Mesenchymal stem cell (in vitro differentiated cells and primary cell): Measurements from ENCODE around the gene CITED4.

Source experiments
- DNase-seq: peaks from one replicate; pipeline ENCODE4 v3.0.0-alpha.2; 2013
- H2AFZ ChIP-seq: one replicate; pipeline ENCODE4 v1.6.1; 2013; ENCODE audit warnings: low read depth, mild to moderate bottlenecking, control low read depth, inconsistent platforms, low read length, moderate library complexity
- H2AK5ac ChIP-seq: 2 replicates; pipeline ENCODE4 v1.6.1; 2013; ENCODE audit warnings: low read length, moderate library complexity, mild to moderate bottlenecking, inconsistent platforms; ENCODE audit not compliant: severe bottlenecking
- H2BK120ac ChIP-seq: one replicate; pipeline ENCODE4 v1.6.1; 2013; ENCODE audit warnings: low read depth, mild to moderate bottlenecking, inconsistent platforms, low read length, moderate library complexity
- H2BK12ac ChIP-seq, 2 experiments: one replicate each; pipeline ENCODE4 v1.6.1; 2013; ENCODE audit warnings: inconsistent platforms in 2 of 2, low read length in 2 of 2, mild to moderate bottlenecking in 2 of 2, moderate library complexity in 2 of 2, control low read depth in 1 of 2
- H2BK15ac ChIP-seq: one replicate; pipeline ENCODE4 v1.6.1; 2013; ENCODE audit warnings: mild to moderate bottlenecking, low read depth, inconsistent platforms; ENCODE audit not compliant: poor library complexity, severe bottlenecking
- H2BK5ac ChIP-seq: 2 replicates; pipeline ENCODE4 v1.6.1; 2013; ENCODE audit warnings: low read depth, mild to moderate bottlenecking, low read length, control low read depth, inconsistent platforms; ENCODE audit not compliant: poor library complexity, severe bottlenecking
- H3K14ac ChIP-seq, 2 experiments: one replicate each; pipeline ENCODE4 v1.6.1; 2013; ENCODE audit warnings: inconsistent platforms in 2 of 2, low read length in 2 of 2, control low read depth in 1 of 2, mild to moderate bottlenecking in 1 of 2, moderate library complexity in 1 of 2
- H3K18ac ChIP-seq, 2 experiments: one replicate each; pipeline ENCODE4 v1.6.1; 2013; ENCODE audit warnings: inconsistent platforms in 2 of 2, low read length in 2 of 2, control low read depth in 1 of 2, low read depth in 1 of 2, mild to moderate bottlenecking in 1 of 2
- H3K23ac ChIP-seq, 2 experiments: one replicate each; pipeline ENCODE4 v1.6.1; 2013; ENCODE audit warnings: inconsistent platforms in 2 of 2, low read length in 2 of 2, mild to moderate bottlenecking in 2 of 2, moderate library complexity in 2 of 2, control low read depth in 1 of 2
- H3K27ac ChIP-seq: 2 replicates; pipeline ENCODE4 v1.5.1; 2013; ENCODE audit warnings: mild to moderate bottlenecking, moderate library complexity, low read length, control low read depth, inconsistent platforms; ENCODE audit not compliant: poor library complexity, severe bottlenecking
- H3K27me3 ChIP-seq, 2 experiments: 2 replicates each; pipeline versions ENCODE4 v1.6.1 to v1.7.0; 2013; ENCODE audit warnings: low read length in 2 of 2, mild to moderate bottlenecking in 2 of 2, moderate library complexity in 2 of 2, control low read depth in 1 of 2, inconsistent platforms in 1 of 2; ENCODE audit not compliant: control insufficient read depth in 1 of 2, insufficient read depth in 1 of 2
- H3K36me3 ChIP-seq, 2 experiments: 2 replicates each; pipeline versions ENCODE4 v1.6.1 to v1.7.0; 2013; ENCODE audit warnings: low read length in 2 of 2, control low read depth in 1 of 2, inconsistent platforms in 1 of 2, low read depth in 1 of 2, mild to moderate bottlenecking in 1 of 2; ENCODE audit not compliant: insufficient read depth in 2 of 2, control insufficient read depth in 1 of 2
- H3K4ac ChIP-seq, 2 experiments: one replicate each; pipeline ENCODE4 v1.6.1; 2013; ENCODE audit warnings: inconsistent platforms in 2 of 2, low read length in 2 of 2, mild to moderate bottlenecking in 2 of 2, moderate library complexity in 2 of 2, control low read depth in 1 of 2, low read depth in 1 of 2
- H3K4me1 ChIP-seq: 2 replicates; pipeline ENCODE4 v1.6.1; 2013; ENCODE audit warnings: low read depth, low read length, control low read depth; ENCODE audit not compliant: control insufficient read depth, insufficient read depth
- H3K4me2 ChIP-seq: 2 replicates; pipeline ENCODE4 v1.6.1; 2013; ENCODE audit warnings: low read length, mild to moderate bottlenecking, inconsistent platforms; ENCODE audit not compliant: poor library complexity, severe bottlenecking
- H3K4me3 ChIP-seq, 2 experiments: 2 replicates each; pipeline versions ENCODE4 v1.5.1 to v1.7.0; 2013; ENCODE audit warnings: low read length in 2 of 2, mild to moderate bottlenecking in 2 of 2, control low read depth in 1 of 2, low read depth in 1 of 2; ENCODE audit not compliant: insufficient read depth in 1 of 2
- H3K79me1 ChIP-seq: replicated peaks from 2 replicates; pipeline ENCODE4 v1.6.1; 2013; ENCODE audit warnings: mild to moderate bottlenecking, control low read depth, low read length, inconsistent platforms; ENCODE audit not compliant: poor library complexity, severe bottlenecking
- H3K9ac ChIP-seq: 2 replicates; pipeline ENCODE4 v1.7.0; 2013; ENCODE audit warnings: mild to moderate bottlenecking, low read length, moderate library complexity
- H3K9me3 ChIP-seq: 2 replicates; pipeline ENCODE4 v1.7.0; 2013; ENCODE audit warnings: mild to moderate bottlenecking, low read length; ENCODE audit not compliant: control insufficient read depth
- H4K8ac ChIP-seq: one replicate; pipeline ENCODE4 v1.6.1; 2013; ENCODE audit warnings: inconsistent platforms, mild to moderate bottlenecking, low read length, moderate library complexity
- H4K91ac ChIP-seq: one replicate; pipeline ENCODE4 v1.6.1; 2013; ENCODE audit warnings: mild to moderate bottlenecking, low read length, inconsistent platforms
- WGBS: methylation state at CpG from one replicate; pipeline ENCODE4 v1.1.7; 2013; ENCODE audit warnings: mixed read lengths; 5-methylcytosine and 5-hydroxymethylcytosine counted together

Gene CITED4

DNA sequence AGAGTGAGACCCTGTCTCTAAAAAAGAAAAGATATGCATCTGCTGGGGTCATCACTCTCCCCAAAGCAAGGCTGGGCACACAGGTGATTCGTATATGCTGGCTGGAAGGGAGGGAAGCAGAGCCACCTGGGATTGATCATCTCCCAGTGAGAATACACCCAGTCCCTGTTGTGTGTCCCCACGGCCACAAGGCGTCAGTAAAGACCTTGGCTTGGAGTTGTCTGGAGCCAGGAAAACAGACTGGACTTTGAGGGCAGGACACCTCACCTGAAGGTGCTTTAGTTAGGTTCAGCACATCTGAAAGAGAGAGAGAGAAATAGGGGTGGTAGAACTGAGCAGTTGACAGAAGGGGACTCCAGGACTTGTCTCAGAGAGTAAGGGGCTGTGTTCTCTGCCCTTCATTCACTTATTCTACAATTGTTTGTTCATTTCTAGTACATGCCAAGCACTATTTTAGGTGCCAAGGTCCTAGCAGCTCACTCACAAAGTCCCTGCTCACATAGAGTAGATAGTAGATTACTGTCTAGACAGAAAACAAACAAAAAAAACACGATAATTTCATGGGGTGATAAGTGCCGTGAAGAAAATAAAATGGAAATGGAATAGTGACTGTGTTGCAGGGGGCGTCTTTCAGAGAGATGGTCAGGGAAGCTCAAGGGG, 13.5 kb downstream of the CITED4 start:
- Histone ChIP-seq H3K4me1 (no peaks in the 10 kb centered on the region), H3K27me3 (peaks cover 0 to 5% of the 10 kb centered on the region in 2 experiments), H3K4me3 (no peak overlapping the region), H2BK5ac (no peak overlapping the region), H3K27ac (no peak overlapping the region), H3K9me3 (no peaks in the 10 kb centered on the region), H3K4me2 (no peak overlapping the region), H3K9ac (no peak overlapping the region), H3K4ac (no peak overlapping the region), H2BK15ac (no peak overlapping the region), H3K14ac (no peak overlapping the region), H2BK120ac (no peak overlapping the region), H2AFZ (no peak overlapping the region), H2BK12ac (no peak overlapping the region), H3K36me3 (no peaks in the 10 kb centered on the region), H2AK5ac (no peak overlapping the region), H3K23ac (no peak overlapping the region), H4K91ac (no peak overlapping the region), H3K79me1 (no peaks in the 10 kb centered on the region), H4K8ac (no peak overlapping the region), H3K18ac (no peak overlapping the region)
- DNase-seq: peak; percentile 72
- WGBS: 41% methylated on average over 6 of the region's 6 CpGs

DNA sequence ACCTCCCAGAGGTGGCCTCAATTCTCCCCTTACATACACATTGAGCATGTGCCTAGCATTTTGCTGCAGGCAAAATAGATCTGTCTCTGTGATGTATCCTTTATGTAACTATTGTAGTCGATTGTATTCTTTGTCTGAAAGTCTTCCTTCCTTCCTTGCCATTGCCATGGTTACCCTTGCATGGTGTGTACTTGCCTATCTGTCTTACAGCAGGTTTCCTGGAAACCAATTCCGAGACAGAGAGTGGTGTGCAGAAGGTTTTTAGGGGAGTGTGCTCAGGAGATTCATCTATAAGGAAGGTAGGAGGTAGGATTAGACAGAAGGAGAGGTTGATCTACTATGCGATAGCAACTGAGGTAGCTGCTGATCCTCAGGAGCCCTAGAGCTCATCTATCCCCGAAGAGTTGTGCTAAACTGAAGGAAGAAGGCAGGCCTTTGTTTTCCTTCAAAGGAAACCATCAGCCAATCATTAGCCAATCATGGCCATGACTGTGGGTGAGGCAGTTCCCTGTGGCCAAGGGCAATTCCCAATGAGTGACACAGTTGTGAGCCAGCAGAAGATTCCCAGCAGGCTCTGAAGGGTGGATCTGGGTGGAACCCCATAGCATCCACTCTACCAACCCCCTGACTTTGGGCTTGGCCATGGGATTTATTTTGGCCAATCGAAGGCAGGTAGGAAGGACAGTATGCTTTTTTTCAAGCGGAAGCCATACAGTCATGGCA, 15.0 kb downstream of the CITED4 start:
- H3K23ac ChIP-seq: no peak overlapping the region
- no peak overlapping the region for H2AFZ ChIP-seq
- no peak overlapping the region for H4K91ac ChIP-seq
- H2AK5ac ChIP-seq: no peak overlapping the region
- peaks cover 0 to 7% of the 10 kb centered on the region in 2 experiments for H3K27me3 ChIP-seq
- H3K4me3 ChIP-seq: no peak overlapping the region
- H3K36me3 ChIP-seq: no peaks in the 10 kb centered on the region
- H3K18ac ChIP-seq: no peak overlapping the region
- WGBS: 86% methylated on average over 6 of the region's 6 CpGs
- no peak overlapping the region for H3K27ac ChIP-seq
- H3K79me1 ChIP-seq: no peaks in the 10 kb centered on the region
- no peak overlapping the region for H3K9ac ChIP-seq
- no peak overlapping the region for H4K8ac ChIP-seq
- no peak overlapping the region for H2BK120ac ChIP-seq
- H2BK12ac ChIP-seq: no peak overlapping the region
- no peaks in the 10 kb centered on the region for H3K4me1 ChIP-seq
- no peak overlapping the region for H3K14ac ChIP-seq
- DNase-seq: no peak
- H2BK5ac ChIP-seq: no peak overlapping the region
- no peak overlapping the region for H3K4me2 ChIP-seq
- no peak overlapping the region for H2BK15ac ChIP-seq
- no peak overlapping the region for H3K4ac ChIP-seq
- peaks cover 11% of the 10 kb centered on the region for H3K9me3 ChIP-seq

DNA sequence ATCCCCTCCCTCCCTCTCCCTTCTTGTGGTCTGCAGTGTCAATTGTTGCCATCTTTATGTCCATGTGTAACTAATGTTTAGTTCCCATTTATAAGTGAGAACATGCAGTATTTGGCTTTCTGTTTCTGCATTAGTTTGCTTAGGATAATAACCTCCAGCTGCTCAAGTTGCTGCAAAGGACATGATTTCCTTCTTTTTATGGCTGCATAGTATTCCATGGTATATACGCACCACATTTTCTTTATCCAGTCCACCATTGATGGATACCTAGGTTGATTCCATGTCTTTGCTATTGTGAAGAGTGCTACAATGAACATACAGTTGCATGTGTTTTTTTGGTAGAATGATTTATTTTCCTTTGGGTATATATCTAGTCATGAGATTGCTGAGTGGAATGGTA, 16.3 kb downstream of the CITED4 start:
- Histone ChIP-seq H2AFZ (no peak overlapping the region), H2BK120ac (no peak overlapping the region), H3K14ac (no peak overlapping the region), H3K18ac (no peak overlapping the region), H2BK15ac (no peak overlapping the region), H3K27me3 (peaks cover 0 to 15% of the 10 kb centered on the region in 2 experiments), H2BK12ac (no peak overlapping the region), H3K36me3 (no peaks in the 10 kb centered on the region), H3K27ac (no peak overlapping the region), H2AK5ac (no peak overlapping the region), H3K9me3 (peaks cover 12% of the 10 kb centered on the region), H3K23ac (no peak overlapping the region), H4K91ac (no peak overlapping the region), H3K4me1 (no peaks in the 10 kb centered on the region), H3K9ac (no peak overlapping the region), H3K4me2 (no peak overlapping the region), H4K8ac (no peak overlapping the region), H3K4me3 (no peak overlapping the region), H3K79me1 (no peaks in the 10 kb centered on the region), H2BK5ac (no peak overlapping the region), H3K4ac (no peak overlapping the region)
- WGBS: 100% methylated on average over 1 of the region's 1 CpG
- no peak for DNase-seq

DNA sequence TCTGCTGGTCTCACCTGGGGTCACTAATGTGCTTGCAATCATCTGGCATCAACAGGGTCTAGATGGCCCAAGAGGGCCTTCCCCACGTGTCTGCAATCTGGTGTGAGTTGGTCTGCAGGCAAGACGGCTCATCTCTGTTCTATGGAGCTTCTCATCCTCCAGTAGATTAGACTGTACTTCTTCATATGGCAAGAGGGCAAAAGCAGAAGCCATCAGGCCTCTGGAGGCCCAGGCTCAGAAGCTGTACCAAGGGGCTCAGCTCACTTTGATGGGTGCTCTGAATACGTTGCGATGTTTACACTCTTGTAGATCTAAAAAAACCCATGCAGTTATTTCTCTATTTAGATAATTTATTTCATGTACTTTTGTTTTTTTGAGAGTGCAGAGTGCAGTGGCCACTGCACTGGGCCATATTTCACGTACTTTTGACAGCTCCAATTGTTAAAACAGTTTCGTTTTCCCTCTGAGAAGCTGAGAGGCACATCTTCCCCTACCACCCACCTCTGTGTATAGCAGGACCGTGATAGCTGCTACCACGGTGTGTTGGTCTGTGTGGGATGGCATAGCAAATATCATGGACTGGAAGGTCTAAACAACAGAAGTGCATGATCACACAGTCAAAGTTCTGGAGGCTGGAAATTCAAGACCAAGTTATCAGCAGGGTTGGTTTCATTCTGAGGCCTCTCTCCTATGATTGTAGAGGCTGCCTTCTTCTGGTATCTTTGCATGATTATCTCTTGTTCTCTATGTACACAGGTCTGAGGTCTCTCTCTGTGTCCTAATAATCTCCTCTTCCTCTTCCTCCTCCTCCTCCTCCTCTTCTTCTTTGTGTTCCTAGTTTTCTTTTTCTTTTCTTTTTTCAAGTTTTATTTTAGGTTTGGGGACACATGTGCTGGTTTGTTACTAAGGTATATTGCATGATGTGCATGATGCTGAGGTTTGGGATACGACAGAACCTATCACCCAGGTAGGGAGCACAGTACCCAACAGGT, 17.0 kb downstream of the CITED4 start:
- Histone ChIP-seq H2BK120ac (no peak overlapping the region), H3K4ac (no peak overlapping the region), H2BK5ac (no peak overlapping the region), H3K4me1 (no peaks in the 10 kb centered on the region), H2BK15ac (no peak overlapping the region), H2BK12ac (no peak overlapping the region), H2AFZ (no peak overlapping the region), H3K18ac (no peak overlapping the region), H4K91ac (no peak overlapping the region), H3K79me1 (no peaks in the 10 kb centered on the region), H3K27me3 (peaks cover 0 to 21% of the 10 kb centered on the region in 2 experiments), H3K14ac (no peak overlapping the region), H3K36me3 (no peaks in the 10 kb centered on the region), H3K23ac (no peak overlapping the region), H2AK5ac (no peak overlapping the region), H3K4me3 (no peak overlapping the region), H3K4me2 (no peak overlapping the region), H3K9me3 (peaks cover 12% of the 10 kb centered on the region), H4K8ac (no peak overlapping the region), H3K27ac (no peak overlapping the region), H3K9ac (no peak overlapping the region)
- DNase-seq: no peak
- 69% methylated on average over 7 of the region's 9 CpGs for WGBS
